HG03135 (cell line): Measurements from ENCODE around the gene MFN1.

ENCODE experiments used
- ATAC-seq: cut with Tn5 transposase; IDR thresholded peaks from one replicate; pipeline ENCODE4 v1.9.1; 2021; ENCODE audit warnings: mild to moderate bottlenecking, moderate library complexity; ENCODE audit not compliant: unreplicated experiment

The MFN1 gene

GRCh38 chr3:179336345-179336929 is 11.1 kb upstream of the MFN1 start:
- no peak for ATAC-seq

- ATAC-seq = peak; percentile 63
Observed at GRCh38 chr3:179348325-179349013, 960 bp downstream of the MFN1 start.

- ATAC-seq = no peak
Observed at GRCh38 chr3:179355996-179356395, 8.5 kb downstream of the MFN1 start.

GRCh38 chr3:179363332-179363731 is 15.8 kb downstream of the MFN1 start:
- no peak for ATAC-seq

GRCh38 chr3:179369621-179370020 is 22.1 kb downstream of the MFN1 start:
- ATAC-seq = no peak

GRCh38 chr3:179373938-179374337 is 26.4 kb downstream of the MFN1 start:
- no peak for ATAC-seq

- no peak for ATAC-seq
Observed at GRCh38 chr3:179375091-179375999, 27.8 kb downstream of the MFN1 start.

GRCh38 chr3:179376474-179376873 is 29.0 kb downstream of the MFN1 start:
- ATAC-seq = no peak

- no peak for ATAC-seq
Observed at GRCh38 chr3:179391906-179392305, 44.4 kb downstream of the MFN1 start.

- ATAC-seq = no peak
Observed at GRCh38 chr3:179398574-179399231, 51.2 kb downstream of the MFN1 start.

GRCh38 chr3:179401561-179401960 is 54.1 kb downstream of the MFN1 start:
- no peak for ATAC-seq

- no peak for ATAC-seq
Observed at GRCh38 chr3:179402963-179403362, 55.5 kb downstream of the MFN1 start.

GRCh38 chr3:179404307-179404706 is 56.8 kb downstream of the MFN1 start:
- ATAC-seq = no peak

- no peak for ATAC-seq
Observed at GRCh38 chr3:179410331-179410730, 62.8 kb downstream of the MFN1 start.

- ATAC-seq = peak; percentile 52
Observed at GRCh38 chr3:179410999-179411398, 63.5 kb downstream of the MFN1 start.

- no peak for ATAC-seq
Observed at GRCh38 chr3:179414804-179415203, 67.3 kb downstream of the MFN1 start.

GRCh38 chr3:179415377-179415776 is 67.9 kb downstream of the MFN1 start:
- ATAC-seq = no peak

- no peak for ATAC-seq
Observed at GRCh38 chr3:179416681-179417080, 69.2 kb downstream of the MFN1 start.

GRCh38 chr3:179418610-179419009 is 71.1 kb downstream of the MFN1 start:
- ATAC-seq = no peak

- no peak for ATAC-seq
Observed at GRCh38 chr3:179421500-179421899, 74.0 kb downstream of the MFN1 start.

GRCh38 chr3:179425075-179425474 is 77.6 kb downstream of the MFN1 start:
- no peak for ATAC-seq
